IPS-11a (cell line): ENCODE data around the gene LIN7B.
A peak's percentile ranks its signal among the peaks of the same experiment; 100 is the strongest.

Experiments used
- H3K4me3 ChIP-seq: one replicate; pipeline ENCODE4 v1.5.1; 2013; ENCODE audit warnings: low read depth, low read length, control low read depth

Gene LIN7B

DNA sequence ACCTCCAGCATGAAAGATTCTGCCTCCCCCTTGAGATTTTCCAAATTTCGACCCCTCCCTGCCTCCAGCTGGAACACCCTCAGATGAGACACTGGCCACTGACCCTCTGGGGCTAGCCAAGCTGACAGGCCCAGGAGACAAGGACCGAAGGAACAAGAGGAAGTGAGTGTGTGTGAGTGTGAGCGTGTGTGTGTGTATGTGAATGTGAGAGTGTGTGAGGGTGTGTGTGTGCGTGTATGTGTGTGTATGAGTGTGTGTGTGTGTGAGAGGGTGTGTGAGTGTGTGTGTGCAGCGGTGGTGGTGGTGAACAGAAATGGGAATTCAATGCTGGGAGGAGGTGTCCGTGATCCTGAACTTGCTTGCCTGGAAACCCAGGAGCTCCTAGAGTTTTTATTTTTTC is 27.2 kb downstream of the LIN7B start:
- no peak overlapping the region for H3K4me3 ChIP-seq

DNA sequence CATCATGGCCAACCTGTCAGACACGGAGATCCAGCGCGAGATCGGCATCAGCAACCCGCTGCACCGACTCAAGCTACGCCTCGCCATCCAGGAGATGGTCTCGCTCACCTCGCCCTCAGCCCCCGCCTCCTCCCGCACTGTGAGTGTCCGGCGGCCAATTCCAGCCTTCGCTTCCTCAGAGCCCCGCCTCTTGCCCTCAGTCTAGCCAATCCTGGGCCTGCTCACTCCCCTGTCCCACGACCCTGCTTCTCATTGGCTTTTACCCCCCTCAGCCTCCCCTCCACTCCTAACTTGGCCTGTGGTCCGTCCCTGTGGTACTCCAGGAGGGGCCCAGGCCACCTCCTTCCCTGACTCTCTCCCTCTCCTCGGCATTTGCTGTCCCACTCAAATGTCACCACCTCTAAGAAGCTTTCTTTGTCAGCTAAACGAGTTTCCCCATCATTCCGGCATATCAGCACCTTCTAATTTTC is 28.7 kb downstream of the LIN7B start:
- H3K4me3 ChIP-seq, result peak overlapping the region; percentile 54

DNA sequence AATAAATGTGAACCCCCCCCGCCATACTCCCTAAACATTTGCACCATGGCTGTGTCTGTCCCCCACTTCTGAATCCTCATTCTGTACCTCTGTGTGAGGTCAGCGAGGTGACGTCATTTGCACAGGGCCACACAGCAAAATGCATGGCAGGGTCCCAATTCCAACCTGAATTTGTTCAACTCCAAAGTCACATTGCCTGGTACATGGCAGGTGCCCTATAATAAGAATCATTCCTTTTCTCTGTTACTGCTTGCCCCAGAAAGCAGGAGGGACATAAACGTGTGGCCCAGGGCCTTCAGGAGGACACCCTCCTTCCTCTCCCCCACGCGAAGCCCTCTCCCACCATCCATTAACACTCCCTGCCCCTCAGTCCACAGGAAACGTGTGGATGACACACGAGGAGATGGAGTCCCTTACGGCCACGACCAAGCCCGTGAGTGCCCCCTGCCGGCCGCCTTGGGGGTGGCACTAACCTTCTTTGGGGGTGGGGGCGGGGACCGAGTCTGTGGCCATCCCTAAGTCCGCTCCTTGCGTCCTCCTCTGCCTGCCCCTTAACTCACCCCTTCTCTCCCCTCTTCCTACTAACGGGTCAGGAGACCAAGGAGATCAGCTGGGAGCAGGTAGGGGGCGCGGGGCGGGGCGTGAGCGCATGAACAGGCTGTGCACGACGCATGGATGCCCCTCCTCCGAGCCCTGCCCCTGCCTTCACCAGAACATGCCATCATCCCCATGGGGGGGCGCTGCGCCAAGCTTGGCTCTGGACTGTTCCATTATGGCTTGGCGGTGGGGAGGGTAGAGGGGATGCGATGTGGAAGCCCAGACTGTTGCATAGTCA is 31.6 kb downstream of the LIN7B start:
- peak overlapping the region; percentile 21 for H3K4me3 ChIP-seq

DNA sequence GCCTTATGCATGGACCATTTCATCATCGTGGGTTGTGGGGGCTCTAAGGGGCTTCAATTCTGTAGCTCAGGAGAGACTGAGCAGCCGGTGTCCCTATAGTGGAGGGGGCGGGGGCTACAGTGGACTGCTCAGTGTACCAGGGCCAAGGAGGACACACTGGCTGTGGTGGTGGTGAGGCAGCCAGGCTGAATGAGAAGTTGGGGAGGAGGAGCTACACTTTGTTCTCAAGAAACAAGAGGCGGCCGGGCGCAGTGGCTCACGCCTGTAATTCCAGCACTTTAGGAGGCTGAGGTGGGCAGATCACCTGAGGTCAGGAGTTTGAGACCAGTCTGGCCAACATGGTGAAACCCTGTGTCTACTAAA is 32.2 kb downstream of the LIN7B start:
- H3K4me3 ChIP-seq, result peak overlapping the region; percentile 21

DNA sequence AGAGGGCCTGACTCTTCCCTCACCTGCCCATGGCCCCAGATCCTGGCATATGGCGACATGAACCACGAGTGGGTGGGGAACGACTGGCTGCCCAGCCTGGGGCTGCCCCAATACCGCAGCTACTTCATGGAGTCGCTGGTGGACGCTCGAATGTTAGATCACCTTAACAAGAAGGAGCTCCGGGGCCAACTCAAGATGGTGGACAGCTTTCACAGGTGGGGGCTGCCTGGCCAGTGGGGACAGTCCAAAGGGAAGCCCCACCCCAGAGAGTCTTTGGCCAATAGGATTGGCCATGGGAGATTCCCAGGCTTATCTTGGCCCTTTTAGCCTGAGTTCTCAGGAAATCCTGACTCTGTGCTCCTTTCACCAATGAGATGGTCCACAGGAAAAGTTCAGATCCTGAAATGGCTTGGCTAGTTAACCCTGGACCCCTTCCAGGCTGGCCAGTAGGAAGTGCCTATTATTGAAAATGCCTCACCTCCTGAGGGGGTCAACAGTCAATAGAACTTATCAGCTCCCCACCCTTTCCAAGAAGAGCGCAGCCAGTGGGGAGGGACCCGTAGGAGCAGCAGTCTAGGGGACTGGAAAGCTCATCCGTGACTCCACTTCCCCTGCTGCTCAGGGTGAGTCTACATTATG is 34.0 kb downstream of the LIN7B start:
- peak overlapping the region; percentile 64 for H3K4me3 ChIP-seq

DNA sequence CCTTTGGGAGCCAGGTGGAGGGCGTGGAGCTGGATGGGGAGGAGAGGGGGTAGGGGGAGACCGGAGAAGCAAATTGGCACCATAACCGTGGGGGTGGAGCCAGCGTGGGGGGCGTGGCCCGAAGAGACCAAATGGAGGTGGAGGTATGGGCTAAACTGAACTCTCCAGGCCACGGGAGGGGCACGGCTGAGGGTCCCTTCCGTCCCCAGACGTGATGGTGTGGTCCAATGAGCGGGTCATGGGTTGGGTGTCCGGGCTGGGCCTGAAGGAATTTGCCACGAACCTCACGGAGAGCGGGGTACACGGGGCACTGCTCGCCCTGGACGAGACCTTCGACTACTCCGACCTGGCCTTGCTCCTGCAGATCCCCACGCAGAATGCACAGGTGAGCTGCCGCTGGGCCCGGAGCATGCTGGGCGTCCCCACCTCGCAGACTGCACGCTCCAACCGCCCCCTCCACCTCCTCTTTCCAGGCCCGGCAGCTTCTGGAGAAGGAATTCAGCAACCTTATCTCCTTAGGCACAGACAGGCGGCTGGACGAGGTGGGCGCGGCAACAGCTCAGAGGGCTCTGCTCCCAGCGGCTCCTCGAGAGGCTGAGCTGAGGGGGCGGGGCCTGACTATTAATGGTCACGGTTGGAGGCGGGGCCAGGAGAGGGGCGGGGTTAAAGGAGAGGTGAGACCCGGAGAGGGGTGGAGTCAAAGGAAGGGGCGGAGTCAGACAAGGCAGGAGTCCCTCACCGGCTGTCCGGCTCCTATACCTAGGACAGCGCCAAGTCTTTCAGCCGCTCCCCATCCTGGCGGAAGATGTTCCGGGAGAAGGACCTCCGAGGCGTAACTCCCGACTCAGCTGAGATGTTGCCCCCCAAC is 34.8 kb downstream of the LIN7B start:
- peak overlapping the region; percentile 86 for H3K4me3 ChIP-seq

DNA sequence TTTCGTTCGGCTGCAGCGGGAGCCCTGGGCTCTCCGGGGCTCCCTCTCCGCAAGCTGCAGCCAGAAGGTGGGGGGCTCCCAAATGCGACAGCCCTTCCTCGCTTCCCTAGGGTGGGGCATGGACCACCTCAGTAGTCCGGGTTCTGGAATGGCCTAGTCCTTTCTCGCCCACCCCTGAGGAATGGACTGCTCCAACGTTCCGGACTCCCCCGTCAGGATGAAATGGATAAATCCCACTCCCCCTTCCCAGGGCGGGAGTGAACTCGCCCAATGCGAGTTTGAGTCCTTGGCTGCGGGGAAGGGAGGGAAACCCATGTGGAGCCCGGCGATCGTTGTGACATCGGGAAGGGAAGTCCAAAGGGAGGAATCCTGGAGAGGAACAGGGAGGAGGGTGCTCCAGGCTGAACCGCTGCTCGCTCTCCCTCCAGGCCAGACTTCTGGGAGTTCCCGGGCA is 35.5 kb downstream of the LIN7B start:
- H3K4me3 ChIP-seq, result peak overlapping the region; percentile 86

DNA sequence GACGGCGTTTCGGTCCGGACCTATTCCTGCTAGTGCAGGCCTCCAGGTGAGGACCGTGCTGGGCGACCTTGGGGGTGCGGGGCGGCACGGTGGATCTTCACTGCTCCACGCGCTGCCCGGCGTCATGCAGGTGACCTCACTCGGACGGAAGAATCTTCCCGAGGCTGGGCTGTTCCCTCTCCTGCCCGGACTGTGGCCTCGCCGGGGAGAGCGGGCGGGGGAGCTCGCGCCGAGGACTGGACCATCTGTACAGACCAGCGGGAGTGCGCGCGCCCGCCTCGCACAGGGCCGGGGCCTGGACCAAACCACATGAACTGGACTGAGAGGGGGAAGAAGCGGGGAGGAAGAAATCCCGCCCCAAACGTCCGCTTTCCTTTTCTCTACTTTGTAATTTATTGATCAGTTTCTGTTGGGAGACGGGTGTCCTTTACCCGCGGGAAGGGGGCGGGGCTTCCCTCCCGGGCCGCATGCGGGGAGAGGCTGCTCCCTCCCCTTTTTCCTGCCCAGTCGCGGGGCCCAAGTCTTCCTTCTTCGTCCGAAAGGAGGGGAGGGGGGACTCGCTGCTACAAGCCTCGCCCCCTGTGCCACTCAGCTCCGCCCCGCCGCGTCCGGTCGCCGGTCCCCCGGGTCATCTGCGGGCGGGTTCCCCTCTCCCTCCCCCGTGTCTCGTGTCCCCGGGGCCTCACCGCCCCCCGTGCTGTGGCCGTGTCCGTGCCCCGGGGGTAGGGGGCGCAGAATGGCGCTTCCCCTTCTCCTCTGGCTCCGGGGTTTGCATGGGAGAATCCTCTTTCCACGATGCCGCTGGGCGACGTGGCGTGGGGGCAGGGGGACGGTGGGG is 36.2 kb downstream of the LIN7B start:
- peak overlapping the region; percentile 86 for H3K4me3 ChIP-seq

DNA sequence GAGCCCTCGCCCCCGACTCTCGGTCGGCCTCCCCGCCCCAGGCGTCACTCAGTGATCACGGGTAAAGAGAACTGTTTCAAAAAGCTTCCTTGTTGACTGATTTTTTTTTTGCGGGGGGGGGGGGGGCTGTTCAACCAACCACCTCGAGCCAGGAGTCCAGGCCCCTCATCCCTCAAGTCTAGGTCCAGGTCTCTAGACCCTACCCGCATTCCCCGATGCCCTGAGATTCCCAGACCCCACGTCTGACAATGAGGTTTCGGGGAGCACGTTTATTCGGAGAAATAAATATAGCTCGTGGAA is 36.7 kb downstream of the LIN7B start:
- peak overlapping the region; percentile 86 for H3K4me3 ChIP-seq

DNA sequence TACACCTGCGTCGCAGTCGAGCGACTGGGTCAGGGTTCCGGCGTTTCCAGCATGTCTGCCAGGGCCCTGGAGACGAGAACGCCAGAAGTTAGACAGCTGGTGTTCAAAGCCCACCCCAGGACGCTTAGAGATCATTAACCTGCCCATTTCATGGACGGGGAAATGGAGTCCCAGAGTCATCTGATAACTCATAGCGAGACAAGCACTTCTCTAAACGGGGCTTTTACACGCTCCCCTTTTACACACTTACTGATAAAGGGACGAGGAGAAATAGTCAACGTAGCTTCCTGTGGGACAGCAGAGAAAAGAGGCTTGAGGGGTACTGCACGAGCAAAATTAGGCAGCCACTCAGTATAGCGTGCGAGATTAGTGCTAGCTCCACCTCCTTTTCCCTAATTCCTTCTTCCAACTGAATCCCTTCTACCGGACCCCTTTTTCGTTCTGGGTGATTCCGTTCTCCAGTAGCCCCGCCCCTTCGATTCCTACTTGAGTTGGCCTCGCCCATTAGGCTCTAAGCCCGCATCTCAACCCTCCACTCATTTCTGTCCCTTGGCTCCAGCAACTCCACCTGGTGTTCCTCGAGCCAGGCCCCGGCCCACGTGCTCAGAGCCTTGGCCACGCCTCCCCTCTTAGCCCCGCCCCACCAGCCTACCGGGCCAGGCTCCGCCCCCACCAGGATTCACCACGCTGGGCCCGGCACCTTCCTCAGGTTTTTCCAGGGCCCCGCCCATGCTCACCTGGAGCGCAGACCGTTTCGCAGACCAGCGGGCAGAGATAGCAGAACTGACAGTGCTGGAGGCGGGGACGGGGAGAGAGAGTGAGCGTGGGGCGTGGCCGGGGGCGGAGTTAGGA is 37.3 kb downstream of the LIN7B start:
- H3K4me3 ChIP-seq, result peak overlapping the region; percentile 86

DNA sequence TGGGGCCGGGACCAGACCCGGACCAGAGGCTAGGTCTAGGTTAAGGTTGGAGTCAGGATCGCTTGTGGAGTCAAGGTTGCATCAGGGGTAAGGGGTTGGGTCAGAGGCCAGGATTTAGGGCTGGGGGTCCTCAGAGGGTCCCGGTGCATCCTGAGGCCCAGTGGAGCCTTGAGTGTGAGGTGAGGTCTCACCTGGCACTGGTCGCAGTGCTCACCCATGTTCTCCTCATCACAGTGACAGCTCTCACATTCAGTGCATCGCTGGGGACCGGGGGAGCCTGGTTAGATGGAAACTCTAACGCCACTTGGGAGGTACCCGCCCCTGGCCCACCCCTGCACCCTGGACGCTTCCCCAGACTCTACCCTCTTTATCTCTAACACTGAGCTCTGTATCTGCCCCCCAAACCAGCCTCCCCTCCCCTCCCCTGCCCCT is 38.0 kb downstream of the LIN7B start:
- no peak overlapping the region for H3K4me3 ChIP-seq

DNA sequence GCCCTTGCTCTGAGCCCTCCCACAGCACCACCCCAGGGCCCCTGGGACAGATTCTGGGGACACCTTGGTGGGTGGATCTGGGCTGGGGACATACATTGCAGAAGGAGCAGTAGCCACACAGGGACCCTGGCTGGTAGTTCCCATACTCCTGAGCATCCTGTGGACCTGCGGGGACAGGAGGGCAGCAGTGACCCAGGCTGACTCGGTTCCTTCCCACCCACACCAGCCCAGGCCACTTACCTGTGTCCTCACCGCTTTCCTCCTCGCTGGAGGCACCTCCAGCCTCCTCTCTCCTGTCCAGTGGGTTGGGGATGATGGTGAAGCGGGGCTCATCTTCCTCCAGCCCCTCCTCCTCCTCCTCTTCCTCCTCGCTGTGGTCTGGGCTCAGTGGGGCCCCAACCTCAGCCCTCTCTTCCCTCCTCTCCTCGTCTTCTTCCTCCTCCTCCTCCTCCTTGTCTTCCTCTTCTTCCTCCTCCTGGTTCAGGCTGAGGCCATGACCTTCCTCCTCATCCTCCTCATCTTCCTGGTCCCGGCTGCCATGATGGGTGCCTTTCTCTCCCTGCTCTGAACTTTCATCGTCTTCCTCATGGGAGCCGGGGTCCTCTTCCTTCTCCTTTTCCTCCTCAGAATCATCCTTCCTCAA is 39.1 kb downstream of the LIN7B start:
- no peak overlapping the region for H3K4me3 ChIP-seq

DNA sequence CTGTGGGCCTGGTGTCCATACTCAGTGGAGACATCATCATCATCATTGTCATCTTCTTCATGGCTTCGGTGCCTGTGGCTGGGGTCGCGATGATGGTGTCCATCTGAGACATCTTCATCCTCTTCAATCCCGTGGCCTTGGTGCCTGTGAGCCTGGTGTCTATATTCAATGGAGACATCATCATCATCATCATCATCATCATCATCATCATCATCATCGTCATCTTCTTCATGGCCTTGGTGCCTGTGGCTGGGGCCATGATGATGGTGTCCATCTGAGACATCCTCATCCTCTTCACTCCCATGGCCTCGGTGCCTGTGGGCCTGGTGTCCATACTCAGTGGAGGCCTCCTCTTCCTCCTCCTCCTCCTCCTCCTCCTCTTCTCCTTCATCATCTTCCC is 40.1 kb downstream of the LIN7B start:
- no peak overlapping the region for H3K4me3 ChIP-seq

DNA sequence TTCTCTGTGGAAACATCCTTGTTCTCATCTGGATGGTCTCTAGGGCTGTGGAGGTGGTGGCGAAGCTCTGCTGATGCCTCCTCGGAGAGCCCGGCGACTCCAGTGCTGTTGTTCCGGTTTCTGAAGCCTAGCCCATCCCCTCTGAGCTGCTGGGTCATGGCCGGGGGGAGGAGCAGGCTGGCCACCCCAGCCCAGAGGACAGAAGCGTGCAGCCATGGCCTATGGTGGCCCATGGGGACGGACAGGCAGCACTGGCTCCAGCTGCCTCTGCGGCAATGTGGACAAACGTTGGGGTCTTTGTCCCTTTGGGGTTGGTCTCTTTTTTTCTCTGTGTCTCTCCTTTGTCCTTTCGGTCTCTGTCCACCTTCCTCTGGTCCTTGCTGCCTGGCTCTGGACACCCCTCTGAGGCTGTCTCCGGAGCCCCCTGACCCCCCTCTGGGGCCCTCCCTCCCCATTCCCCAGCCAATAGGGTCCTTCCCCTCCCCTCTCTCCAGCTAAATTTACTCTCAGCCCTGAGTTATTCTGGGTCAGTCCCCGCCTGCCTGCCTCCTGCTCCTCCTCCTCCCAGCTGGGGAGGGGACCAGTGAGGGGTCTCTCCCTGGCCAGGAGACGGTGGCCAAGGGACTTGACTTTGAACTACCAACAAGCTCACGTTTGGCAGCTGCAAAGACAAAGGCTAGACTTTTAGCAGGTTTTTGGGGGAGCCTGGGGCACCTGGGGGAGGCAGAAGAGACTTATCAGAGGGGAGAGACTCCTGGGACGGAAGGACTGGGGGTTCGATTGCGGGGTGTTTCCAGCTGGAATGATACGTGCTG is 41.0 kb downstream of the LIN7B start, which contains the start of gene HRC:
Gene HRC (minus strand): TSS at position 392 of the 815 bp plus-strand sequence. CDS start 159 bp downstream, at position 233.
- H3K4me3 ChIP-seq, result no peak within 1 kb of the TSS

DNA sequence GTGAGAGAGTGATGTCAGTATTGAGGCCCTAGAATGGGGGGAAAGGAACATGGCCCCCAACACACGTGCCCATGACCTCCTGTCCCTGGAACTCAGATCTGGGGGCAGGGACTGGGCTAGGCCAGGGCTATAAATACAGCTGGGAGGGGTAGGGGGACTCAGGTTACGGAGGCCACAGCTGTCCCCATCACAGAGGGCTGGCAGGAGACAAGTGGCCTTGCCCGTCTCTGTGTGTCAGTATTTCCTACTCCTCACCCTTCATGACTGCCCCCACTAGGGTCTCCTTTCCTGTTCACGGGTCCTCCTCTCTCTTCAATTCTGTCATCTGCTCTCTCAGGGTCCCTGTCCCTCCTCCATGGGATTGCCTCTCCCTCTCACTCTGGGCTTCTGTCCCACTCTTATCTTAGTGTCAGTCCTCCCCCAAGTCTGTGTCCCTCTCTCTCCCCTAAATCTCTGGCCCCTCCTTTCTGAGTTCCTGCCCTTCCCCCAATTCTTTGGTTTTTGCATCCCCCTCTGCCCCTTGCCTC is 41.7 kb downstream of the LIN7B start:
- no peak overlapping the region for H3K4me3 ChIP-seq

DNA sequence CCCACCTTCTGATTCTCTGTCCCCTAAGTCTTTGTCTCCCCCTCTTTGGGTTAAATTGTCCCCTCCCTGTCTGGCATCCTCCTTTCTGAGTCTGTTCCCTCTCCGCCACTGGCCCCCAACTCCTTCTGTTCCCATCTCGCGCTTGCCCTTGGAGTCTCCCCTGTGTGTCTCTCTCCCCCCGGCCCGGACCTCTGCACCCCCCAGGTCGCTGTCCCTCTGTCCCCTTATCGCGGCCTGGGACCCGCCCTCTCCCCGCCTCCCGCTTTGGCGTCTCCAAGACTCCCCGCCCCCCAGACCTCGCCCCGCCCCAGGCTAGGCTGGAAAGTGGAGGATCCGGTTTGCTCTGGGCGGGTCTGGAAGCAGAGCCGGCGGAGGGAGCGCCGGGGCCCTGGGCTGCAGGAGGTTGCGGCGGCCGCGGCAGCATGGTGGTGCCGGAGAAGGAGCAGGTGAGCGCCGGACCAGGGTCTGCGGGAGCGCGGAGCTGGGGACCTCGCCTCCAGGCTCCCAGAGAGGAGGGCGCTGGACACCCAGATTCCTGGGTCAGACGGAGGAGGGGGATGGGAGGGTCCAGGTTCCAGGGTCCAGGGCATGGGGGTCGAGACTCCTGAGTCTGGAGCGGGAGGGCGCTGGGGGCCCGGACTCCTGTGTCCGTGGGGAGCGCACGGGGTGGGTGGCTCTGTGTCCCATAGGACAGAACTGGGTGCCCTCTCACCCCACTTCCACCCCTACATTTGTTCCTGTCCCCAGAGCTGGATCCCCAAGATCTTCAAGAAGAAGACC is 43.5 kb downstream of the LIN7B start, which contains the start of gene TRPM4:
Gene TRPM4 (plus strand): TSS at position 348 of the 780 bp plus-strand sequence. CDS start 75 bp downstream, at position 423.
- peak within 1 kb of the TSS; percentile 66 for H3K4me3 ChIP-seq
